Brain microvascular endothelial cell (primary cell): ENCODE measurements around the gene SHLD3.
"Not testable (repeated sequence)": the region's sequence is repeated elsewhere in the genome, so short reads cannot be mapped to it uniquely, and the experiment has no call there.

Source experiments
- DNase-seq: peaks from one replicate; pipeline ENCODE4 v3.0.0-alpha.2; 2020
- H3K27ac ChIP-seq: fragments of 250-450 bp; sonication (Bioruptor Pico); 2 replicates; pipeline ENCODE4 v1.5.1; 2020; ENCODE audit warnings: mild to moderate bottlenecking, moderate library complexity
- H3K27me3 ChIP-seq: fragments of 250-450 bp; sonication (Bioruptor Pico); replicated peaks from 2 replicates; pipeline ENCODE4 v1.5.1; 2020; ENCODE audit warnings: mild to moderate bottlenecking
- H3K36me3 ChIP-seq: fragments of 250-450 bp; sonication (Bioruptor Pico); replicated peaks from 2 replicates; pipeline ENCODE4 v1.5.1; 2020; ENCODE audit warnings: mild to moderate bottlenecking
- H3K4me3 ChIP-seq: 2 replicates; pipeline ENCODE4 v1.5.1; 2011; ENCODE audit warnings: low read depth, mild to moderate bottlenecking, control low read depth, low read length, moderate library complexity
- CTCF ChIP-seq: IDR thresholded peaks from 2 replicates; pipeline ENCODE4 v1.5.1; 2011; ENCODE audit warnings: low read depth, mild to moderate bottlenecking, moderate library complexity, low read length, control low read depth, inconsistent platforms; ENCODE audit errors: missing control alignments
- in situ Hi-C: cut with HindIII; loops from 2 replicates; pipeline ENCODE4 v1.10.0; 2017; ENCODE audit warnings: low sequenced_read_pairs, low pct_ligation_motif_present

The SHLD3 gene

GRCh38 chr5:65624571-65625555 is at the start of gene SHLD3, which contains the start of gene TRAPPC13:
SHLD3 (plus strand) TSS chr5:65625027; CDS start chr5:65629588, 4,561 bp downstream.
TRAPPC13 (plus strand) TSS chr5:65625027; CDS start chr5:65625061, 34 bp downstream.
- H3K36me3 ChIP-seq = peaks cover 7% of the 10 kb centered on the region
- in situ Hi-C loops = no loop called here
- TF ChIP-seq CTCF = no peak
- peak within 1 kb of the TSS; percentile 95 for H3K4me3 ChIP-seq
- peak; percentile 83 for DNase-seq
- H3K27me3 ChIP-seq = no peaks in the 10 kb centered on the region
- peak within 1 kb of the TSS; percentile 73 for H3K27ac ChIP-seq

GRCh38 chr5:65577141-65577540 is 47.7 kb upstream of the SHLD3 start:
- no peak for DNase-seq
- Histone ChIP-seq H3K36me3 (peaks cover 19% of the 10 kb centered on the region), H3K27me3 (no peaks in the 10 kb centered on the region), H3K27ac (no peak overlapping the region), H3K4me3 (no peak overlapping the region)
- TF ChIP-seq CTCF = no peak
- in situ Hi-C loops = no loop called here

- peaks cover 19% of the 10 kb centered on the region for H3K36me3 ChIP-seq
- no peak for TF ChIP-seq CTCF
- DNase-seq = no peak
- no peaks in the 10 kb centered on the region for H3K27me3 ChIP-seq
- in situ Hi-C loops = no loop called here
- no peak overlapping the region for H3K27ac ChIP-seq
- H3K4me3 ChIP-seq = no peak overlapping the region
Measured at GRCh38 chr5:65588694-65589093, 36.1 kb upstream of the SHLD3 start.

GRCh38 chr5:65601761-65602160 is 23.1 kb upstream of the SHLD3 start:
- H3K4me3 ChIP-seq, H3K27ac ChIP-seq, DNase-seq, in situ Hi-C loops, H3K27me3 ChIP-seq: not testable (repeated sequence)
- peaks cover 31% of the 10 kb centered on the region for H3K36me3 ChIP-seq

GRCh38 chr5:65611524-65611923 is 13.3 kb upstream of the SHLD3 start:
- in situ Hi-C loops = no loop called here
- Histone ChIP-seq H3K27me3 (no peaks in the 10 kb centered on the region), H3K27ac (no peak overlapping the region), H3K4me3 (no peak overlapping the region), H3K36me3 (peaks cover 42% of the 10 kb centered on the region)
- no peak for TF ChIP-seq CTCF
- DNase-seq = peak; percentile 39

GRCh38 chr5:65612298-65612907 is 12.4 kb upstream of the SHLD3 start:
- no peak for TF ChIP-seq CTCF
- peaks cover 35% of the 10 kb centered on the region for H3K36me3 ChIP-seq
- in situ Hi-C loops = no loop called here
- no peaks in the 10 kb centered on the region for H3K27me3 ChIP-seq
- H3K4me3 ChIP-seq = no peak overlapping the region
- DNase-seq = no peak
- H3K27ac ChIP-seq = peak overlapping the region; percentile 25
